G401 (cell line): ENCODE measurements around the gene STPG2. TPM values are rescaled to one million over a fixed set of nuclear protein-coding genes. Genes with fewer than 3 reads are reported as not detected.
"Not testable (repeated sequence)": the region's sequence is repeated elsewhere in the genome, so short reads cannot be mapped to it uniquely, and the experiment has no call there.

Experiments
- DNase-seq: peaks from one replicate; pipeline ENCODE4 v3.0.0-alpha.2; 2015; ENCODE audit warnings: low spot score
- in situ Hi-C: cut with HindIII; loops from 2 replicates; pipeline ENCODE4 v1.10.0; 2016; ENCODE audit warnings: low sequenced_read_pairs, mixed read lengths
- total RNA-seq: library from RNA; depleted of rRNA; stranded (reverse); fragments of >200 nt; shearing (Covaris generic); gene quantifications from 2 replicates; pipeline ENCODE4 v1.2.3, GENCODE V29; 2014; rRNA removed

Gene STPG2
- total RNA-seq, 1 experiment from 2014 or later = not detected

DNA sequence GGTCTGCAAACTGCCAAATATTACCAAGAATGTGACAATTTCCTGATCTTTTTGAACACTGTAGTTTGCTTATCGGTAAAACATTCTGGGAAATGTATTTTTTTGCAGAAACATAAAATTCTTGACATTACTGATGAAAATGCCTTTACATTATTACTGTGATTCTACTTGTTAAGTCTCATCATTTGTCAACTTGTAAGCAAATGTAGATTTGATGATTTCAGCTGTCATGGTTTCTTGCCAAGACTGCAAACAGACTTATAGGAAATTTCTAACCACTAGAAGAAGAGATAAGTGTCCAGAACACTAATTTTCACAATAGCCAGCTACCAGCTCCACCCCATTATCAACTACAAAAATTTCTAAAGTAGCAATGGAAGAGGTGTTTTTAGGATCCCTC, 560.4 kb downstream of the STPG2 start:
- DNase-seq = no peak
- in situ Hi-C loops = no loop called here

GRCh38 chr4:97577004-97577403, 566.3 kb downstream of the STPG2 start:
- DNase-seq = no peak
- in situ Hi-C loops = no loop called here

- in situ Hi-C loops = no loop called here
- DNase-seq = no peak
Measured at GRCh38 chr4:97560009-97560408, 583.3 kb downstream of the STPG2 start.

DNA sequence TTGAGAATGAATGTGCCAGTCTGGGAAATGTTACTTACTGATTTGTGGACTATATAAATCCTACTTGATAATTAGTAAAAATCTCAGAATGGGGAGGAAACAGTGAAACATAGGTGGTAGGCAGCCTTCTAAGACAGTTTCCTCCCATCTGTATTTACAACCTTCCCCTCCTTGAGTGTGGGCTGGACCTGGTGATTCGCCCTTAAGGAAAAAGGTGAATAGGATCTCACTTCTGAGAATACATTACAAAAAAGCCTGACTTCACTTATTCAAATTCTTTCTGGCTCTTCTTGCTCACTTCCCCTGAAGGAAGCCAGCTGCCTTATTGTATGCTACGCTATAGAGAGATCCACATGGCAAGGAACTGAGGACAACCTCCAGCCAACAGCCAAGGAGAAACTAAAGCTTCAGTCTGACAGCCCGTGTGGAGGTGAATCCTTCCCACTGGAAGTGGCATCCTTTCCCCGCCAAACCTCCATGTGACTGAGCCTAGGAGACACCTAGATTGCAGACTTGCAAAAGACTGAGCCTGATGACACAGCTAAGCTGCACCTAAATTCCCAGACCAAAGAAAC, 585.0 kb downstream of the STPG2 start:
- no peak for DNase-seq
- in situ Hi-C loops = no loop called here

DNA sequence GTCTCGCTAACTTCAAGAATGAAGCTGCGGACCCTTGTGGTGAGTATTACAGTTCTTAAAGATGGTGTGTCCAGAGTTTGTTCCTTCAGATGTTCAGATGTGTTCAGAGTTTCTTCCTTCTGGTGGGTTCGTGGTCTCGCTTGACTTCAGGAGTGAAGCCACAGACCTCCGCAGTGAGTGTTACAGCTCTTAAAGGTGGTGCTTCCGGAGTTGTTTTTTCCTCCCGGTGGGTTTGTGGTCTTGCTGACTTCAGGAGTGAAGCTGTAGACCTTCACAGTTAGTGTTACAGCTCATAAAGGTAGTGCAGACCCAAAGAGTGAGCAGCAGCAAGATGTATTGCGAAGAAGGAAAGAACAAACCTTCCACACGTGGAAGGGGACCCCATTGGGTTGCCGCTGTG, 592.6 kb downstream of the STPG2 start:
- DNase-seq, in situ Hi-C loops: not testable (repeated sequence)

DNA sequence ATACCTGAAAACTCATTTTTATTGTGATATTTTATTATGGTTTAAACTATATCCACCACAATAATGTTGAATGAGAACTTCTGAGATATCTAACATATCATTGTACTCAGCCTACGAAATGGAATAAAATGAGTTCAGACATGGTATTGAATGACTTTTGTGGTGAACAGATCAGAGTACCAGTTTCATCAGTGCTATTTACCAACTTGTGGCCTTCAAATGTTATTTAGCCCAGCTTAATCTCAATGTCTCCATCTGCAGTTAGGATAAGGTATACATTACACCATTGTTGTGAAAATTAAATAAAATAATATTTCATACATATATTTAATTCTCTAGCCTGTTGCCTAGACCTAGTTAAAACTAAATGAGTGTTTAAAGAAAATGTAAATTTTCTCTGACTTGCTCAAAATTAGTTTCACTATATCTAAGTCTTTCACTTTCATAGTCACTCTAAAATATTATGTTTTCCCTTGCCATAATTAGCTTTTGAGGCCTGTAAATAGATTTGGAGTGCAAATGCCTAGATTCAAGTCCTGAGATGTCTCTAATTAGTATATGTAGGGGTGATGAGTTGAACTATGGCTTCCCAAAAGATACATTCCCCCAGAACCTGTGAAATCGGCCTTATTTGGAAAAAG, 594.2 kb downstream of the STPG2 start:
- in situ Hi-C loops = no loop called here

GRCh38 chr4:97548186-97548585, 595.1 kb downstream of the STPG2 start:
- in situ Hi-C loops = no loop called here
- DNase-seq = no peak

More for the DNA sequence above, 594.2 kb downstream of the STPG2 start:
- no peak for DNase-seq

DNA sequence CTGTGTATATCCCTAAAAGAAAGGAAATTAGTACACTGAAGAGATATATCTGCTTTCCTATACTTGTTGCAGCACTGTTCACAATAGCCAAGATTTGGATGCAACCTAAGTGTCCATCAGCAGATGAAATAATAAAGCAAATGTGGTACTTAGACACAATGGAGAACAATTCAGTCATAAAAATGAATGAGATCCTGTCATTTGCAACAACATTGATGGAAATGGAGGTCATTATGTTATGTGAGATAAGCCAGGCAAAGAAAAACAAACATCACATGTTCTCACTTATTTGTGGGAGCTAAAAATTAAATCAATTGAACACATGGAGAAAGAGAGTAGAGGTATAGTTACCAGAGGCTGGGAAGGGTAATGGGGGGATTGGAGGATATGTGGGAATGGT, 611.9 kb downstream of the STPG2 start:
- in situ Hi-C loops = no loop called here
- no peak for DNase-seq

DNA sequence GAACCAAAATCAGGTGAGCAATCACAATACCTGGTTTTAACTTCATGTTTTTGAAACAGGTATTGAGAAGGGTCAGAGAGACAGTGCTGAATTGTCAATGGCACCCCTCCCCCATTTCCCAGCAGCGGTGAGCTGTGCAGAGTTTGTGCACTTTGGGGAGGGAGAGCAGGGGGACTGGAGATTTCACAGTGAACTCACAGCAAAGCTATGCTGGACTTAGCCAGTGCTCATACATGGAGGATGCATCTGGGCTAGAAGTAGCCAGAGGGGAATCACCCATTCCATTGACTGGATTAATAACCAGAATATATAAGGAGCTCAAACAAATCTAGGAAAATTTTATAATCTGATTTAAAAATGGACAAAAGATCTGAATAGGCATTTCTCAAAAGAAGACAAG, 612.6 kb downstream of the STPG2 start:
- in situ Hi-C loops = no loop called here

DNA sequence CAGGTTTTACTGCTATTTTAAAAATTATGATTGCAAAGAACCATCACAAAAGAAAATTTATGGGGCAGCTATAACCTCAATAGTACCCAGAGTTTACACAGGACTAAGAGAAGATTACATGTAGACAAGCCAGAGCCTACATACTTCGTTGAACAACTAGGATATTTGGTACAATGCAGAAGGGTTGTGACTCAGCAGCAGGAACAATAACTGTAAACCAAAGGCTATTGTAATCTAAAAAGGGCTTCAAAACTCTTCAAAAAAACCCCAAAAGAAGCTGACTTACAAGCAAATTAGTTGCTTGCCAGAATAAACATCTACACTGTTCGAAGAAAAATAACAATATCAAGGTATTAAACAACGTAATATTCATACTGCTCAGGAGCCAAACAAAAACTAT, 618.0 kb downstream of the STPG2 start:
- no peak for DNase-seq

More for the DNA sequence above, 612.6 kb downstream of the STPG2 start:
- DNase-seq = no peak

GRCh38 chr4:97517939-97518338, 625.3 kb downstream of the STPG2 start:
- DNase-seq = no peak
- in situ Hi-C loops = no loop called here

More for the DNA sequence above, 618.0 kb downstream of the STPG2 start:
- in situ Hi-C loops = no loop called here

- no peak for DNase-seq
- in situ Hi-C loops = no loop called here
Measured at GRCh38 chr4:97513917-97514316, 629.4 kb downstream of the STPG2 start.

Other genes with a start within 250 kb of the STPG2 start
- gene RAP1GDS1, start 117.9 kb upstream of the STPG2 start, total RNA-seq = 34.6 and 71.2 TPM in 2 replicates